22Rv1 (cell line): ENCODE data around the gene KIAA0825.

Source experiments
- H3K27ac ChIP-seq: fragments of 450-650 bp; 2 replicates; pipeline ENCODE4 v1.5.1; 2017
- CTCF ChIP-seq: fragments of 450-650 bp; IDR thresholded peaks from 2 replicates; pipeline ENCODE4 v1.5.1; 2017; ENCODE audit warnings: mild to moderate bottlenecking
- ZFX ChIP-seq: fragments of 450-650 bp; IDR thresholded peaks from 2 replicates; pipeline ENCODE4 v1.6.1; 2017; ENCODE audit warnings: antibody characterized with exemption, borderline replicate concordance

Gene KIAA0825

GRCh38 chr5:94463739-94464138 lies 154.7 kb downstream of the KIAA0825 start:
- H3K27ac ChIP-seq, result no peak overlapping the region
- TF ChIP-seq CTCF, result no peak
- no peak for TF ChIP-seq ZFX

- no peak overlapping the region for H3K27ac ChIP-seq
- TF ChIP-seq CTCF (no peak), ZFX (no peak)
These were observed 157.3 kb downstream of the KIAA0825 start for GRCh38 chr5:94461131-94461530.

- TF ChIP-seq CTCF (no peak), ZFX (no peak)
- H3K27ac ChIP-seq, result no peak overlapping the region
These were observed 158.5 kb downstream of the KIAA0825 start for GRCh38 chr5:94459915-94460314.

- no peak for TF ChIP-seq ZFX
- no peak for TF ChIP-seq CTCF
- no peak overlapping the region for H3K27ac ChIP-seq
These were observed 160.6 kb downstream of the KIAA0825 start for GRCh38 chr5:94457788-94458187.

GRCh38 chr5:94445726-94446125 lies 172.7 kb downstream of the KIAA0825 start:
- TF ChIP-seq CTCF (no peak), ZFX (no peak)
- H3K27ac ChIP-seq, result no peak overlapping the region

GRCh38 chr5:94442991-94443390 lies 175.4 kb downstream of the KIAA0825 start:
- no peak for TF ChIP-seq ZFX
- TF ChIP-seq CTCF, result no peak
- no peak overlapping the region for H3K27ac ChIP-seq

- H3K27ac ChIP-seq, result no peak overlapping the region
- no peak for TF ChIP-seq ZFX
- TF ChIP-seq CTCF, result no peak
These were observed 176.3 kb downstream of the KIAA0825 start for GRCh38 chr5:94442076-94442475.
